Lung microvascular endothelial cell (primary cell): ENCODE data around the gene MAP2K3. TPM values are rescaled to one million over a fixed set of nuclear protein-coding genes. Genes with fewer than 3 reads are reported as not detected.

Experiments
- DNase-seq, 2 donors: peaks; one replicate each; pipeline versions ENCODE4 v3.0.0 to v3.0.0-alpha.2; 2010; ENCODE audit warnings: low read depth in 2 of 2
- total RNA-seq: library from RNA; depleted of rRNA; stranded (reverse); fragments of >200 nt; gene quantifications from 2 replicates; pipeline ENCODE4 v1.2.1, GENCODE V29; 2014

Gene MAP2K3
- 10.7 and 11.3 TPM in 2 replicates for total RNA-seq

DNA sequence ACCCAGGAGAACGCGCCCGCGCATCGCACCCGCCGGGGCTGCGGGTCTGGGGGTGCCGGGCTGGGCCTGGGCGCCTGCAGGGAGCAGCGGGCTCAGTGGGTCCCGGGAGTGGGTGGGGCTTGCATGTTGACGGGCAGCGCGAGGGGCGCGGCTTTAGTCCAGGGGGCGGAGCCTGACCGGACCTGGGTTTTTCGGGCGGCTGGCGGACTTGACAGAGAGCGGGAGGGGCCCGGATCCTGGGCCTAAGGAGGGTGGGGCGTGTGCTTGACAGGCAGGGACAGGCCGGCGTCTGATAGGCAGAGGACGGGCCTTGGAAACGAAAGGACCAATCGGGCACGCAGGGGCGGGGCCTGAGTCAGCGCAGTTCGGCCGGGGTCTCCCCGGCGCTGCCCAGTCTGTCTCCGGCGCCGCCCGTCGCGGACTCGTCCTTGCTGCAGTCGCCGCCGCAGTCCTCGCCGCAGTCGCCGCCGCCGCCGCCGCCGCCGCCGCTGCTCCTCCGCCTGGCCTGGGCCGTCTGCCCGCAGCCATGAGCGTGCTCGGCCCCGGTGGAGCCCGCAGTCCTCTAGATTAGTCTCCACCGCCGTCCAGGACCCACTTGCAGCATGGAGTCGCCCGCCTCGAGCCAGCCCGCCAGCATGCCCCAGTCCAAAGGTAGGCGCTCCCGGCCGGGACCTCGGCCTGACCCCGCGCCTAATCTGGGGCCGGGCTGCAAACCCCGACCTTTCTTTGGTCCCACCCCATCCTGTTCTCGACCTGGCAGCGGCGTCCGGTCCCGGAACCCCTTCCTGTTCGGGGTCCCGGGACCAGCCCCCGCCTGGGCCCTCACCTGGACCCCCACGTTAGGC is at the start of gene MAP2K3:
TSS of gene MAP2K3 (plus strand) at position 393 of the 845 bp plus-strand sequence. CDS start at position 603, 210 bp downstream.
- DNase-seq, result peak; percentile 99

DNA sequence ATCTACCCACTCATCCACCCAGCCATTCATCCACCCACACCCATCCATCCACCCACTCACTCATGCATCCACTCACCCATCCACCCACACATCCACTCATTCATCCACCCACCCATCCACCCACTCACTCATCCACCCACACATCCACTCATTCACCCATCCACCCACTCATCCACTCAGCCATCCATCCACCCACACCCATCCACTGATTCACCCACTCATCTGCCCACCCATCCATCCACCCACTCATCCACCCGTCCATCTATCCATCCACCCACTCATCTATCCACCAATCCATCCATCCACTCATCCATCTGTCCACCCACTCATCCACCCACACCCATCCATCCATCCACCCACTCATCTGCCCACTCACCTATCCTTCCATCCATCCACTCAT is 48.6 kb upstream of the MAP2K3 start:
- no peak for DNase-seq

DNA sequence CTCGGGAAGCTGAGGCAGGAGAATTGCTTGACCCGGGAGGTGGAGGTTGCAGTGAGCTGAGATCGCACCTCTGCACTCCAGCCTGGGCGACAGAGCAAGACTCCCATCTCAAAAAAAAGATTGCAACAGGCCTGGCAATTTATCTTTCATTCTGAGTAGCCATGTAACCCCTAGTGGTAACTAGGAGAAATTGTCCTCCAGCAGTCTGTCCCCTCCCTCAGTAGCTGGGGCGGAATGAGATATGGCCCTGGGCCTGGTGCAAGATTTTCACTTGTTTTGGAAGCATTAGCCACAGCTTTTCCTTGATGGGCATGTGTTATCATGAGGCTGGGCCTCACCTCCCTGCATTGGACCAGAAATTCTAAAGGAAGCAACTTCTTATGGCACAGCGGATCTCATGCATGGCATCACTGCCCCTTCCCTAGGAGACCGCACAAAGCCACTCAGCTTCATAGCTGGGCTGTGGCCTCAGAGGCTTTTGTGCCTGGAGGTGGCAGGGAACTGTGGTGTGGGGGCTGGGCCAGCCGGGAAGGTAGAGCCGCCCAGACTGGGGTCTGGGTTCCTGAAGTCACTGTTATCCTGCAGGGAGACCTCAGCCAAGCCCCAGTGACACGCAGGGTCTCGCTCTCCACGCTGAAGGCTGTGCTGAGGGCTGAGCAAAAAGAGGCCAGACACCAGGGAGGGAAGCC is 44.7 kb upstream of the MAP2K3 start:
- DNase-seq, result peak; percentile 28 to 54

DNA sequence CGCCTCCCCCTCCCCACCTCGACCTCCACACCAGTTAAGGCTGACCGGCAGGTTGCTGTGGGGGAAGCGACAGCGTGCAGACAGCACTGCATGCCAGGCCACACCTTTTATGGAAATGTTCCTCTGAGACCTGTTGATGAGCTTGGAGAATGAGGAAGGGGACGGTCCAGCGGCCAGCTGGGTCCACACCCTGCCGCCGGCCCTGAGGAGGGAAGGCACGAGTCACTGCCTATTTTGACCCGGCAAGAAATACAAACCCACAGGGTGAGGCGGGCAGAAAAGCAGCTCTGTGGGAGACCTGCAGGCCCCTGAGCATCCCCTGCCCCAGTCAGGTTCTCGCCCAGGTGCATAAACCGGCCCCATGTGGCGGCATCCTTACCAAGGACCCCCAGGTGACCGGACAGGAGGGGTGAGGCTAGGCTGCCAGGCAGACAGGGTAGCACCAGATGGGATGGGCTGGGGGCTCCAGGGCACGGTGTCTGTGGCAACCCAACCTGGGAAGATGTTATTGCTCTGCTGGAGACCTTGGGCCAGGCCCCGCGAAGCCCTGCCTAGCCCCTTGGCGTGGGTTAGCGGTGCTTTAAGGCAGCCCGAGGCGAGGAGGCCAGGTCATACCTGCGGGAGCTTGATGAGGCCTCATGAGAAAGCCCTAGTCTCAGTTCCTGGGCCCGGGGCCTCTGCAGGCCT is 44.0 kb upstream of the MAP2K3 start:
- DNase-seq, result no peak

DNA sequence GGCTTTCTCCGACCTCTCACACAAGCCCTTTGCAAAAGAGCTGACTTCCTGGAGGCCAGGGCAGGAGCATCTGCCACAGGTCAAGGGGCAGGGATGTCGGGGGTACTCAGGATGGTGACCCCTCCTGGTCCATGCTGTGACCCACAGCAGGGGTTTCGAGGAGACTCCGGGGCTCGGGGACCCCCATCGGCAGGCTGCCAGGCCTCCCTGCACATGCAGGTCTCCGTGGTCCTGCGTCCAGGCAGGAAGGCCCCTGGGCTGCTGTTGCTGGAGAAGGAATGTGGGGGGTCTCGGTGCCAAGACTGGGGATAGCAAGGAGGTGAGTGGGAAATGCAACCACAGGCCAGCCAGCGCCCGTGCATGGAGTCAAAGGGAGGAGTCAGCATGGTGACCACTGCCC is 42.9 kb upstream of the MAP2K3 start:
- no peak for DNase-seq

DNA sequence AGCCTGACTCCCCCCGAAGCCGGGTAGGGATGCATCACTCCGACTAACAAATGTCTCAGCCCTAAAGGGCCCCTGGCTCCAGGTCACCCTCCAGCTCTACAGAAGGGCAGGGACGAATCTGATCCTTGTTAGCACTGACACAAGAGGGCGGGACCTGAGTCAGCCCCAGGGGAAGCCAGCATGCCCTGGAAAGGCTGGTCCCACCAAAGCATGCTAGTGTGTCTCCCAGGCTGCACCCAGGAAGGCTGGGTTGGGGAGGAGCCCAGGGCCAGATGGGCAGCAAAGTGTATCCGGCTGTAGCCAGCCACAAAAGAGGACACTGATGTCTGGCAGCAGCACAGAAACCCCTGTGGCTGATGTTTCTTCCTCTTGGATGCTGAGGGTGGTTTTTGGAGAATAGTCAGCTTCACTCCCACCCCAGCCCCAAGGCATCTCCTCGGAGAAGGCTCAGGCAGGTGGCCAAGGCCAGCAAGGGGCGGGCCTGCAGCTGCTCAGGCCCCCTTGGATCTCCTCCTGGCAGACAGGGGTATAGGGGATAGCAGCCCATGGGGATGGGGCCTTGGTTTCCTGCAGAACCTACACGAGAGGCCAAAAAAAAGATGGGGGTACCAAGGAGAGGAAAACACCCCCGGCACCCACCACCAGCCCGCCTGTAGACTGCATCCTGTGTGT is 42.3 kb upstream of the MAP2K3 start:
- DNase-seq, result no peak

DNA sequence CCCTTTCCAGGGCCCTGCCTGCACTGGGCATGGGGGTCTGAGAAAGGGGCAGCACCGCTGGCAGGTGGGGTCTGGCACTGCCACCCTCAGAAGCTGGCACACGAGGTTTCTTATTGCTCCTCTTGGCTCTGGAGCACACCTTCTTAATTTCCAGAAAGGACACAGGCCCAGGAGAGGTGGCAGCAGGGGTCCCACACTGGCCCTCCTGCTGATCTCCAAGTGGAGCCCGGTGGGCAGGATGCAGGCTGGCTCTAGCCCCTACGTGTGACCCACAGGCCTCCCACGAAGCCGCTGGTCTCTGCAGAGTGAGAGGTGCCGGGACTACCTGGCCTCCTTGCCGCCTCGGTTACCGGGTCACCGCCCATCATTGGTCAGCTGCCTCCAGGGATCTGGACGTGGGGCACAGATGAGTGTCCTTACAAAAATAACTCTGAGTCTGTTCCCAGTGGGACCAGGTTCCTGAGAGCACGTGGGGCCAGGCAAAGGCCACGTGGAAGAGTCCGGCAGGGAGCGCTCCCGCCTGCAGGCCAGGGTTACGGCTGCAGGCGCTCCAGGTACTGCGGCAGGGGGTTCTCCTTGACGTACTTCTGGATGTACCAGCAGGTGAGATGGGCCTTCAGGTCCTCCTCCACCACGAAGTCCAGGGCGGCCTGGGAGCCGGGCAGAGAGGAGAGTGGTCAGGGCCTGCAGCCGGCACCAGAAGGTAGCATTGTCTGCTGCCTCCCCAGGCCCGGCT is 41.6 kb upstream of the MAP2K3 start:
- DNase-seq, result no peak

DNA sequence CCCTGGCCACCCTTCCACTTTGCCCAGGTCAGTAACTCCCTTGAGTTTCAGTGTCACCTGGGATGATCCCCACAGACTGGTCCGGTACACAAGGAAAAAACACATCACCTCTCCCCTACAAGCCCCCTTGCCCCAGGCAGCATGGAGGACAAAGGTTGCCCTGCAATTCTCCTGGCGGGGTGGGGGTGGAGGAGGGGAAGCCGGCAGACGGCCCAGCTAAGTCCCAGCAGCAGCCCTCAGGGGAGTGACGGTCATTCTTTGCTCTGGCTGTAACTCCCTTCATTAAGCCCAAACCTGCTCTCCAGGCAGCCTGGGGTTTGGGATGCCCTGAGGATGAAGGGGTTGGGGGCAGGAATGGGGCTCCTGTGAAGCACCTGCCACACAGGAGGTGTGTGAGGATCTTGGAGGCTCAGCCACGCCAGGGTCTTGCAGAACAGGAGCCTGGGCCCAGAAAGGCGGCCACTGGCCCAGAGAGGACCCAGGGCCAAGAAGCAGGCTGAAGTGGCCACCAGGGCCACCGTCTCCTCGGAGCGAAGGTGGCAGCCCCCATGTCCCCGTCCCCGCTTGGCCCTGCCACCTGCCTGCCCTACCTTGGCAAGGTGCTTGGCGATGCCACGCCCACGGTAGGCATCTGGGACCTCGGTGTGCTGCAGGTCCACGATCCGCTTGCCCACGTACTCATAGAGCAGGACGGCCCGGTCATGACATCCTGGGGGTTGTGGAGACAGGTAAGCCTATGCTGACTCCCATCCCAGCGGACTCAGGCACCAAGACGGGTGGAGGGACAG is 40.8 kb upstream of the MAP2K3 start:
- no peak for DNase-seq

DNA sequence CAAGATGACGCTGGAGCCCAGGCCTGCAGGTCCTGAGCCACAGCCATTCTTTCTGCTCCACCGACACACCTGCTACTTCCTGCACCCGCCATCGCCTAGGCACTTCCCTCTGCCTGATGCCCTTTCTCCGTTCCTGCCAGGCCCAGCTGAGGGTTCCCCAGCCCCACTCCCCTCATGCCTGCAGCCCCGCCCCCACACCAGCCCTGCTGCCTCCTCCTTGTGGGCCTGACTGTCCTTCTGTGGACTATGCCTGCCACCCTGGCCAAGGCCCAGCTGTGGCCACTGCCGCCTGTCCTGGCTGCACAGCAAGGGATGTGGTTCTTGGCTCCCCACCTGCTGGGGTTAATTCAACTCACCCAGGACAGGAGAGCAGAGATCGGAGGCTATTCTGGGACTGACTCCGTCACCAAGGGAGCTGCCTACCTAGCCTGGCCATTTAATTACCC is 38.8 kb upstream of the MAP2K3 start:
- no peak for DNase-seq

DNA sequence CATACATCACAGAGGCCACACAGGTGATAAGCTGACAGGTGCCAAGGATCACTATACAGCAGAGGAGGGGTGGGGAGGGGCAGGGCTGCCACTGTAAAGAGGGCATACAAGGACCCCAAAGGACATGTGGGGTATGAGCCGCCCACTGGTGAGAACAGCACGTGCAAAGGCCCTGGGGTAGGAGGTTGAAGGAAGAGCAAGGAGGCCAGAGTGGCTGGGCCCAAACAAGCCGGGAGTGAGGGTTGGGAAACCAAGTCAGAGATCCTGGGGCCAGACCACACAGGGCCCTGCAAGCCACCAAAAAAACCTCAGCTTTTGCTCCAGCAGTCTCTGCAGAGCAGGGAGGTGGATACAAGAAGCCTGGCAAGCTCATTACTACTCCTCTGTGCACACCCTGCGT is 37.8 kb upstream of the MAP2K3 start:
- DNase-seq, result no peak

DNA sequence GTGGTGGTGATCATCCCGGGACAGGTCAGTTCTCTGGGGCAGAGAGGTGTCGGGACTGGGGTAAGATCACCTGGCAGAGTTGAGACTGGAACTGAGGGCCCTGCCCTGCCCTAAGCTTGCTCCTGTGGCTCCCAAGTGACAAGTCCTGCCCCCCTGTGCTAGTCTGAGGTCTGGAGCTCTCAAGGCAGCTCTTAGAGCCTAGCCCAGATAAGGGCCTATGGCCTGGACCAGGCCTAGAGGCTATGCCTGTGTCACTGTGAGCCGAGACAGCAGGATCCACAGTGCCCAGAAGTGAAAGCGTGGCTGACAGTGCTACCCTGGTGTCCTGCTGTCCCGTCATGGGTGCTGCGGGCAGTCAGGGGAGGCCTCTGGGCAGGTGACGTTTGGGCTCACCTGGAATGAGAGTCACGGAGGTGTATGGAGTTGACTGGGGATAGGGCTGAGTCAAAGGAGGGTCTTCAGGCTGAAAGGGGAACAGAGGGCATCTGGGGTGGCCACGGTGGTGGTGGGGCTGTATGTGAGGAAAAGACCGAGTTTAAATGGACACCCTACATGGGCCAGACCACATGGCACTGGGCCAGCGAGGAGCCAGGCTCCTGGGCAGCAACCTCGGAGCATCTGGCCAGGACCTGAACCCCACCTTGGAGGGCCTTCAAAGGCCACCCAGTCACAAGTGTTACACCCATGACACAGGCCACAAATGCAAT is 36.8 kb upstream of the MAP2K3 start:
- DNase-seq, result no peak

DNA sequence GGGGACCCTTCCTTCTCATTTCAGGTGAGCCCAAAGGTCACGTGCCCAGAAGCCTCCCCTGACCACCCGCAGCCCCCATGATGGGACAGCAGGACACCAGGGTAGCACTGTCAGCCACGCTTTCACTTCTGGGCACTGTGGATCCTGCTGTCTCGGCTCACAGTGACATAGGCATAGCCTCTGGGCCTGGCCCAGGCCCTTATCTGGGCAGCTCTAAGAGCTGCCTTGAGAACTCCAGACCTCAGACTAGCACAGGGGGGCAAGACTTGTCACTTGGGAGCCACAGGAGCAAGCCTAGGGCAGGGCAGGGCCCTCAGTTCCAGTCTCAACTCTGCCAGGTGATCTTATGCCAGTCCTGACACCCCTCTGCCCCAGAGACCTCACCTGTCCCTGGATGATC is 36.0 kb upstream of the MAP2K3 start:
- no peak for DNase-seq

DNA sequence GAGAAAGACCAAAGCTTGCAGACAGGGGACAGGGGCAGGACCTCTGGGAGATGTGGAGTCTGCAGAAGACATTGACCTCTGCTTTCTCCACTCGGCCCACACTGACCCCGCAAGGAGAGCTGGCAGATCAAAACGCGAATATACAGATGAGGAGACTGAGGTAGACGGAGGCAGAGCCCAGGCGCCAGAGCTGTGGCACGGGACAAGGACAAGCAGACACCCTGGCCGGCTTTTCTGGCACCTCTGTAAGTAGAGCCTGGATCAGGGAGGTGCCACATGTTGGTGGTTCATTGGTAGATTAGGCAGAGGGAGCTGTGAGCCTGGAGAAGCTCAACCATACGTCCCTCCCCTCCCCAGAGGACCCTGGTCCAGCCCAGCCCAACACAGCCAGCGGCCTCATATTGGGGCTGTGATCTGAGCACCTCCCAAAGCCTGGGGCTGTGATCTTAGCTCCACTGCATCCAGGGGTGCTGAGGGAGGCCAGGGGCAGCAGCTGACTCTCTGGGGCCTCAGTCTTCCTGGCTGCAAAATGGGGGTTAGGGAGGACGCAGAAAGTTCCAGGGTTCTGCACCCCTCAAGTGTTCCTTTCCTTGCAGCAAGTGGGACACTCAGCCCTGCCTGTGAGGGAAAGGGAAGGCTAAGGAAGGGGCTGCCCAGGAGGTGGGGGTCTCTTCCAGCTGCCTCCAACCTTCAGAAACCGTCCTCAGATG is 35.3 kb upstream of the MAP2K3 start:
- no peak for DNase-seq

DNA sequence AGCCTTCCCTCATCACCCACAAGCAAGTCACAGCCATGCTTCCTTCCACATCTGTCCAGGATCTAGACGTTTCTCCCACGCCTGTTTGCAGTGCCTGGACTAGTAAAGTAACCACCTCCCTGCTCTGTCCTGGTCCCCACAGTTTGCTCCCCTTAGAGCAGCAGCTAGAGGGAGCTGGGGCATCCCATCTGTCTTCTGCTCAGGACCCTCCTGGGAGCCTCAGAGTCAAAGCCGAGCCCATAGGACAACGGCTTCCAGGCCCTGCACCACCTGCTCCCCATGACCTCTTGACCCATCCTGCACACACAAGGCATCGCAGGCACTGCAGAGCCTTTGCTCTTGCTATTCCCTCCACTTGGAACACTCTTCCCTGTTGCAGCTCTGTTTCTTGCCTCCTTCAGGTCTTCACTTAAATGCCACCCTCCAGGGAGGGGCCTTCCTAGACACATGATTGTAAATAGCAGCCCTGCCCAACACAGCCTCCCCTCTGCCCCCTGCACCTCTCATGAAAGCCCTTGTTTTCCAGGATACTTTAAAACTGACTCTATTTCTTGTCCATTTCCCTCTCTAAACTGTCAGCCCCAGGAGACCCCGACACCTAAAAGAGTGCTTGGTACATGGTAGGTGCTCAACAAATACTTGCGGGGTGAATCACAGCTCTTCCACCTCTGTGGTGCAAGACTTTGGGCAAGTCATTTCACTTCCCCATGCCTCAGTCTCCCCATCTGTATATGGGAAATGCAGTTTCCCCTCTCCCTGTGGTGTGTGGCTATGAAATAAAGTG is 34.4 kb upstream of the MAP2K3 start:
- no peak for DNase-seq

DNA sequence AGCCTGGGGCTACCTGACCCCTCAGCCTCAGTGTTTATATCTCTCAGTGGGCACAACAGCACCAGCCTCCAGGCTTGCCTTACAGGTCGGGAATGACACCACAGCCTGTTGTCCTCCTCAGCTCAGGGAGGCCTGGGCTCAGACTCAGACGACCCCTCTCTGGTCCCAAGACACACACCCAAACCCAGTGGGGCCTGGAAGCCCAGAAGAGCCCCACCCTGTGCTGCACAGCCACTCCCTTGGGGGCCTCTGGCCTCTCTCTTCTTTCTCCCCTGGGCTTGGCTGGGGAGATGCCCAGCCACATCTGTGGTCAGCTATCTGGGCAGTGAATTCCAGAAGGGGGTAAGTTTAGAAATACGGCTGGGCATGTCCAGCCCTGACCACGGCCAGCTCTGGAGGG is 33.7 kb upstream of the MAP2K3 start:
- DNase-seq, result no peak

DNA sequence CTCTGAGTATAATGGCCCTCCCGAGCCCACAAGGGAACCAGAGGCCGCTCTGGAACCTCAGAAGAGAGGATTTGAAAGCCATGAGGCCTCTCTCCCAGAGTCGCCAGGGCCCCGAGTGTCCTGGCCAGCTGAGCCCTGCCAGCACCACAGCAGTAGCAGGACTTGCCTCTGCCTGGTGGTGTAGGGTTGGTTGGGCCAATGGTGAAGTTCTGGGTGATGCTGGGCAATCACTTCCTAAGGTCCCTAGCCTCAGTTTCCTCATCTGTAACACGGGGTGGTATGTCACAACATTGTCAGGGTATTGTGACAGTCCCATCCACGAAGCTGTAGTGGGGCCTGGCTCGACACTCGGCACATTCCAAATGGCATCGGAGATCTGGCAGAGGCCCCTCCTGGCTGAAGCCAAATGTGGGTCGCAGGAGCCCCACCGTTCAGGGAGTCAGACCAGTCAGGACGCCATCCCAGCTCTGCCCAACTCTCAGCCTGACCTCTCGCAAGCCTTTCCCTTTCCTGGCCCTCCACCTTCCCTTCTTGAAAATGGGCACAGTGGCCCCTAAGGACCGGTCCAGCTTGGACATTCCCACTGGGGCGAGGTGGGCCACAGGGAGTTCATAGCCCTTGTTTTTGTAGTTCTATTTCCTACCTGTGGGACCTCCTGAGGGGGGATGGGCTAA is 33.0 kb upstream of the MAP2K3 start:
- no peak for DNase-seq

DNA sequence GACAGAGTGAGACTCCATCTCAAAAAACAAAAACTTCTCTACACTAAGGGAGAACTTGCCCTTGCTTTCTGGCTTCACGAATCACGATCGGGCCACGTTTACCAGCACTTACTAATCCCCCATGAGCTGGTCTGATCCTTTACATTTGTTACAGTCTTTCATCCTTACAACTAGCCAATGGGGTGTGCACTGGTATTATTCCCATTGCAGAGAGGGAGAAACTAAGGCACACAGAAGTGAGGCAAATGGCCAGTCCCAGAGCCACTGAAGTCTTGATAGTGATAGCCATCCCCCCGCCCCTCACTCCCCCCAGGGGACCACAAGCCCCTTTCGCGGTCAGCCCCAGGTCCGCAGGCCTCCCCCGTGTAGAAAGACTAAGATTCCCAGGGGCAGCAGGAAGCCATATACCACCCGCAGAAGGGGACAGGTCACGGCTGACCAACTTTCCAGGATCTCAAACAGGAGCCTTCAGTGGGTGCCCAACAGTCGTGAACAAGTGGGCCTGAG is 32.2 kb upstream of the MAP2K3 start:
- DNase-seq, result no peak
